ENCODE measurements around the gene GSC2. TPM values are rescaled to one million over a fixed set of nuclear protein-coding genes. Genes with fewer than 3 reads are reported as not detected.
A peak's percentile ranks its signal among the peaks of the same experiment; 100 is the strongest.

The GSC2 gene
- total RNA-seq, 1 donor from 2014 or later, result 0.26 TPM

GRCh38 chr22:19143212-19143611 is 6.9 kb downstream of the GSC2 start:
- H3K27ac Mint-ChIP-seq, result peak overlapping the region; percentile 20
- DNase-seq (ENCODE audit: low spot score), result no peak
- peak overlapping the region; percentile 98 for H3K4me3 Mint-ChIP-seq
- H3K4me1 Mint-ChIP-seq (ENCODE audit: low read depth), result peaks cover 23% of the 10 kb centered on the region
- H3K27me3 Mint-ChIP-seq (ENCODE audit: insufficient read depth), result peaks cover 17% of the 10 kb centered on the region
- no peaks in the 10 kb centered on the region for H3K9me3 Mint-ChIP-seq
- intact Hi-C loops (cut with micrococcal nuclease), result loop anchor here (5.0 kb wide), 1 partner anchor 749 kb away; no protein-coding TSS in a partner anchor
- H3K36me3 Mint-ChIP-seq (ENCODE audit: low read depth), result peaks cover 18% of the 10 kb centered on the region

- no peaks in the 10 kb centered on the region for H3K9me3 Mint-ChIP-seq
- intact Hi-C loops (cut with micrococcal nuclease), result loop anchor here (5.0 kb wide), 1 partner anchor 750 kb away; no protein-coding TSS in a partner anchor
- peak overlapping the region; percentile 98 for H3K4me3 Mint-ChIP-seq
Measured at GRCh38 chr22:19142394-19142793, 7.7 kb downstream of the GSC2 start.

GRCh38 chr22:19139974-19140373 is 10.1 kb downstream of the GSC2 start:
- intact Hi-C loops (cut with micrococcal nuclease), result loop anchor here (5.0 kb wide), 1 partner anchor 752 kb away; no protein-coding TSS in a partner anchor
- DNase-seq (ENCODE audit: low spot score), result no peak
- Mint-ChIP-seq H3K36me3 (ENCODE audit: low read depth) (peaks cover 31% of the 10 kb centered on the region), H3K4me1 (ENCODE audit: low read depth) (peaks cover 23% of the 10 kb centered on the region), H3K9me3 (no peaks in the 10 kb centered on the region), H3K4me3 (no peak overlapping the region), H3K27me3 (ENCODE audit: insufficient read depth) (peaks cover 2% of the 10 kb centered on the region), H3K27ac (no peak overlapping the region)

More at GRCh38 chr22:19142394-19142793, 7.7 kb downstream of the GSC2 start:
- Mint-ChIP-seq H3K27ac (peak overlapping the region; percentile 50), H3K27me3 (ENCODE audit: insufficient read depth) (peaks cover 10% of the 10 kb centered on the region), H3K4me1 (ENCODE audit: low read depth) (peaks cover 23% of the 10 kb centered on the region), H3K36me3 (ENCODE audit: low read depth) (peaks cover 18% of the 10 kb centered on the region)
- no peak for DNase-seq (ENCODE audit: low spot score)

GRCh38 chr22:19139001-19139356 is 11.1 kb downstream of the GSC2 start:
- H3K4me1 Mint-ChIP-seq (ENCODE audit: low read depth), result peaks cover 15% of the 10 kb centered on the region
- no peak overlapping the region for H3K27ac Mint-ChIP-seq
- DNase-seq (ENCODE audit: low spot score), result no peak
- H3K4me3 Mint-ChIP-seq, result no peak overlapping the region
- H3K36me3 Mint-ChIP-seq (ENCODE audit: low read depth), result peaks cover 26% of the 10 kb centered on the region
- no peaks in the 10 kb centered on the region for H3K27me3 Mint-ChIP-seq (ENCODE audit: insufficient read depth)
- no peaks in the 10 kb centered on the region for H3K9me3 Mint-ChIP-seq
- intact Hi-C loops (cut with micrococcal nuclease), result no loop called here

GRCh38 chr22:19138217-19139000 is 11.7 kb downstream of the GSC2 start:
- H3K4me3 Mint-ChIP-seq, result no peak overlapping the region
- no peaks in the 10 kb centered on the region for H3K27me3 Mint-ChIP-seq (ENCODE audit: insufficient read depth)
- intact Hi-C loops (cut with micrococcal nuclease), result no loop called here
- H3K27ac Mint-ChIP-seq, result no peak overlapping the region
- DNase-seq (ENCODE audit: low spot score), result no peak
- H3K4me1 Mint-ChIP-seq (ENCODE audit: low read depth), result peaks cover 10% of the 10 kb centered on the region
- peaks cover 24% of the 10 kb centered on the region for H3K36me3 Mint-ChIP-seq (ENCODE audit: low read depth)
- H3K9me3 Mint-ChIP-seq, result no peaks in the 10 kb centered on the region

GRCh38 chr22:19137384-19138216 is 12.5 kb downstream of the GSC2 start:
- Mint-ChIP-seq H3K27me3 (ENCODE audit: insufficient read depth) (no peaks in the 10 kb centered on the region), H3K27ac (no peak overlapping the region), H3K9me3 (no peaks in the 10 kb centered on the region), H3K4me1 (ENCODE audit: low read depth) (peaks cover 7% of the 10 kb centered on the region), H3K36me3 (ENCODE audit: low read depth) (peaks cover 24% of the 10 kb centered on the region), H3K4me3 (no peak overlapping the region)
- no peak for DNase-seq (ENCODE audit: low spot score)
- intact Hi-C loops (cut with micrococcal nuclease), result no loop called here

GRCh38 chr22:19136915-19137314 is 13.2 kb downstream of the GSC2 start:
- intact Hi-C loops (cut with micrococcal nuclease), result no loop called here
- peaks cover 24% of the 10 kb centered on the region for H3K36me3 Mint-ChIP-seq (ENCODE audit: low read depth)
- no peak overlapping the region for H3K4me3 Mint-ChIP-seq
- peaks cover 7% of the 10 kb centered on the region for H3K4me1 Mint-ChIP-seq (ENCODE audit: low read depth)
- no peak for DNase-seq (ENCODE audit: low spot score)
- no peaks in the 10 kb centered on the region for H3K27me3 Mint-ChIP-seq (ENCODE audit: insufficient read depth)
- H3K9me3 Mint-ChIP-seq, result no peaks in the 10 kb centered on the region
- H3K27ac Mint-ChIP-seq, result no peak overlapping the region

- H3K27me3 Mint-ChIP-seq (ENCODE audit: insufficient read depth), result no peaks in the 10 kb centered on the region
- H3K9me3 Mint-ChIP-seq, result no peaks in the 10 kb centered on the region
- H3K4me3 Mint-ChIP-seq, result no peak overlapping the region
- no peak for DNase-seq (ENCODE audit: low spot score)
- H3K4me1 Mint-ChIP-seq (ENCODE audit: low read depth), result no peaks in the 10 kb centered on the region
- peaks cover 15% of the 10 kb centered on the region for H3K36me3 Mint-ChIP-seq (ENCODE audit: low read depth)
- intact Hi-C loops (cut with micrococcal nuclease), result no loop called here
- no peak overlapping the region for H3K27ac Mint-ChIP-seq
Measured at GRCh38 chr22:19134874-19135273, 15.2 kb downstream of the GSC2 start.

GRCh38 chr22:19134176-19134831 is 15.8 kb downstream of the GSC2 start:
- no peak overlapping the region for H3K4me3 Mint-ChIP-seq
- no peak overlapping the region for H3K27ac Mint-ChIP-seq

GRCh38 chr22:19133561-19133960 is 16.5 kb downstream of the GSC2 start:
- intact Hi-C loops (cut with micrococcal nuclease), result no loop called here

More at GRCh38 chr22:19134176-19134831, 15.8 kb downstream of the GSC2 start:
- intact Hi-C loops (cut with micrococcal nuclease), result no loop called here
- no peak for DNase-seq (ENCODE audit: low spot score)
- H3K36me3 Mint-ChIP-seq (ENCODE audit: low read depth), result peaks cover 15% of the 10 kb centered on the region
- no peaks in the 10 kb centered on the region for H3K4me1 Mint-ChIP-seq (ENCODE audit: low read depth)
- no peaks in the 10 kb centered on the region for H3K9me3 Mint-ChIP-seq
- no peaks in the 10 kb centered on the region for H3K27me3 Mint-ChIP-seq (ENCODE audit: insufficient read depth)

GRCh38 chr22:19132693-19133400 is 17.2 kb downstream of the GSC2 start:
- no peak overlapping the region for H3K4me3 Mint-ChIP-seq
- no peak for DNase-seq (ENCODE audit: low spot score)
- peaks cover 15% of the 10 kb centered on the region for H3K36me3 Mint-ChIP-seq (ENCODE audit: low read depth)
- H3K9me3 Mint-ChIP-seq, result no peaks in the 10 kb centered on the region
- intact Hi-C loops (cut with micrococcal nuclease), result no loop called here
- H3K27ac Mint-ChIP-seq, result no peak overlapping the region
- H3K27me3 Mint-ChIP-seq (ENCODE audit: insufficient read depth), result no peaks in the 10 kb centered on the region
- no peaks in the 10 kb centered on the region for H3K4me1 Mint-ChIP-seq (ENCODE audit: low read depth)

More at GRCh38 chr22:19133561-19133960, 16.5 kb downstream of the GSC2 start:
- DNase-seq (ENCODE audit: low spot score), result no peak
- Mint-ChIP-seq H3K4me1 (ENCODE audit: low read depth) (no peaks in the 10 kb centered on the region), H3K27ac (no peak overlapping the region), H3K36me3 (ENCODE audit: low read depth) (peaks cover 15% of the 10 kb centered on the region), H3K27me3 (ENCODE audit: insufficient read depth) (no peaks in the 10 kb centered on the region), H3K9me3 (no peaks in the 10 kb centered on the region), H3K4me3 (no peak overlapping the region)

- no peak overlapping the region for H3K27ac Mint-ChIP-seq
- H3K4me1 Mint-ChIP-seq (ENCODE audit: low read depth), result no peaks in the 10 kb centered on the region
- H3K4me3 Mint-ChIP-seq, result no peak overlapping the region
- DNase-seq (ENCODE audit: low spot score), result no peak
- no peaks in the 10 kb centered on the region for H3K27me3 Mint-ChIP-seq (ENCODE audit: insufficient read depth)
- H3K36me3 Mint-ChIP-seq (ENCODE audit: low read depth), result peaks cover 15% of the 10 kb centered on the region
- intact Hi-C loops (cut with micrococcal nuclease), result no loop called here
- H3K9me3 Mint-ChIP-seq, result no peaks in the 10 kb centered on the region
Measured at GRCh38 chr22:19132153-19132552, 17.9 kb downstream of the GSC2 start.

Measured in activated T-helper 1 cell treated with anti-CD3 and anti-CD28 coated beads, Interleukin-12 subunit alpha, Interleukin-12 subunit beta, Interleukin-2, Interleukin-4 antibody, amounts not matched to agents 30 ng/mL and 10 ng/mL and 1 ng/mL, durations not matched to agents 14 hours and 24 hours and 36 hours (primary cell).